22Rv1 (cell line): Measurements from ENCODE around the gene AMD1.

Experiments used
- H3K27ac ChIP-seq: fragments of 450-650 bp; 2 replicates; pipeline ENCODE4 v1.5.1; 2017
- CTCF ChIP-seq: fragments of 450-650 bp; IDR thresholded peaks from 2 replicates; pipeline ENCODE4 v1.5.1; 2017; ENCODE audit warnings: mild to moderate bottlenecking
- ZFX ChIP-seq: fragments of 450-650 bp; IDR thresholded peaks from 2 replicates; pipeline ENCODE4 v1.6.1; 2017; ENCODE audit warnings: antibody characterized with exemption, borderline replicate concordance

The AMD1 gene

DNA sequence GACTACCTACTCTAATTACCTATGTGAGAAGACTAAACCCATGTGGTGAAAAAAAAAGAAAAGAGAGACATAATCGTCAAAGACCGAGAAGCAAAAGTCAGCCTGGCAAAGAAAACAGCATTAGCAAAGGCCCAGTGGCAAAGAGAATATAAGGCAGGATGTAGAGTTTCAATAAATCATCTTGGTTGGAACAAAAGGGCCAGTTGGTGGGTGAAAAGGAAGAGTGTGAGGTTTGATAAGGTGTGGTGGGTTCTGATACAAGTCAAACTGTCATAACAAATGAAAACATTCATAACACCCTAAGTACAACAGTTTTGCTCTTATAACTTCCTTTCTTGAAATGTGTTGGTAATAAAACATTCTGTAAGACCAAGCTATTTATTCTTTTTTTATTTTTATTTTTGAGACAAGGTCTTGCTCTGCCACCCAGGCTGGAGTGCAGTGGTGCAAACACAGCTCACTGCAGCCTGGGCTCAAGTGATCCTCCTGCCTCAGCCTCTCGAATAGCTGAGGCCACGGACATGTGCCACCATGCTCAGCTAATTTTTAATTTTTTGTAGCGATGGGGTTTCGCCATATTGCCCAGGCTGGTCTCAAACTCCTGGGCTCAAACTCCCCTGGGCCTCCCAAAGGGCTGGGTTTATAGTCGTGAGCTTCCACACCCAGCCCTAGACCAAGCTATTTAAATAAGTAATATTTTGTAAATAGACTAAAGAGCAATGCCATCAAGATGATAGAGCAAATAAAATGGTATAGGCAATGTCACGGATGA is 65.0 kb downstream of the AMD1 start:
- TF ChIP-seq ZFX, result no peak
- TF ChIP-seq CTCF, result no peak
- H3K27ac ChIP-seq, result no peak overlapping the region

DNA sequence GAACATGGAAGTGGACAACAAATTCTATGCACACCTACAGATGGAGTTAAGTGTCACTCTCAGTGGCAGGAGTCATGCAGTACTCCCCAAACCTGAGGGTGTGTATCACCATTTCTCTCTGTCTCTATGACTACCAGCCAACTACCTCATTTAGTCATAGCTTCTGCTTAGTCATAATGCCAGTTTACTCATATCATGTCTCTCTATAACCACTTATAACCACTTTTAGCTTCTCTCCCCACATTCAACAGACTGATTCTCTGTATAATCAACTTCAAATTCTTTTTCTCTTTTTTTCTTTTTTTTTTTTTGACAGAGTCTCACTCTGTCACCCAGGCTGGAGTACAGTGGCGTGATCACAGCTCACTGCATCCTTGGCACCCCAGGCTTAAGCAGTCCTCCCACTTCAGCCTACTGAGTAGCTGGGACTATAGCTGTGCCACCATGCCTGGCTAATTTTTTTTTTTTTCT is 70.1 kb downstream of the AMD1 start:
- TF ChIP-seq CTCF, result no peak
- no peak for TF ChIP-seq ZFX
- H3K27ac ChIP-seq, result no peak overlapping the region
